Measurements from ENCODE around the gene NDUFA8.
"Not testable (repeated sequence)": the region's sequence is repeated elsewhere in the genome, so short reads cannot be mapped to it uniquely, and the experiment has no call there.

NDUFA8 gene

GRCh38 chr9:122121391-122121790, 38.2 kb downstream of the NDUFA8 start:
- DNase-seq (ENCODE audit: low read depth, low spot score) = no peak

GRCh38 chr9:122120316-122121071, 39.1 kb downstream of the NDUFA8 start:
- no peak for DNase-seq (ENCODE audit: low read depth, low spot score)

GRCh38 chr9:122119721-122120120, 39.9 kb downstream of the NDUFA8 start:
- DNase-seq (ENCODE audit: low read depth, low spot score) = no peak

GRCh38 chr9:122119166-122119521, 40.4 kb downstream of the NDUFA8 start:
- DNase-seq (ENCODE audit: low read depth, low spot score) = no peak

- DNase-seq (ENCODE audit: low read depth, low spot score) = no peak
Observed at GRCh38 chr9:122118343-122119165, 41.0 kb downstream of the NDUFA8 start.

GRCh38 chr9:122117241-122117640, 42.3 kb downstream of the NDUFA8 start:
- not testable (repeated sequence) for DNase-seq (ENCODE audit: low read depth, low spot score)

GRCh38 chr9:122116448-122117173, 43.0 kb downstream of the NDUFA8 start:
- DNase-seq (ENCODE audit: low read depth, low spot score) = no peak

GRCh38 chr9:122116040-122116439, 43.5 kb downstream of the NDUFA8 start:
- no peak for DNase-seq (ENCODE audit: low read depth, low spot score)

GRCh38 chr9:122115176-122116035, 44.2 kb downstream of the NDUFA8 start:
- no peak for DNase-seq (ENCODE audit: low read depth, low spot score)

GRCh38 chr9:122113574-122113973, 46.0 kb downstream of the NDUFA8 start:
- DNase-seq (ENCODE audit: low read depth, low spot score) = no peak

- no peak for DNase-seq (ENCODE audit: low read depth, low spot score)
Observed at GRCh38 chr9:122112238-122112637, 47.3 kb downstream of the NDUFA8 start.

- no peak for DNase-seq (ENCODE audit: low read depth, low spot score)
Observed at GRCh38 chr9:122111413-122112085, 48.0 kb downstream of the NDUFA8 start.

- no peak for DNase-seq (ENCODE audit: low read depth, low spot score)
Observed at GRCh38 chr9:122110100-122110833, 49.3 kb downstream of the NDUFA8 start.

GRCh38 chr9:122109035-122109813, 50.4 kb downstream of the NDUFA8 start:
- no peak for DNase-seq (ENCODE audit: low read depth, low spot score)

- DNase-seq (ENCODE audit: low read depth, low spot score) = no peak
Observed at GRCh38 chr9:122107291-122107805, 52.2 kb downstream of the NDUFA8 start.

GRCh38 chr9:122106576-122106975, 53.0 kb downstream of the NDUFA8 start:
- no peak for DNase-seq (ENCODE audit: low read depth, low spot score)

GRCh38 chr9:122103985-122104384, 55.6 kb downstream of the NDUFA8 start:
- no peak for DNase-seq (ENCODE audit: low read depth, low spot score)

GRCh38 chr9:122102156-122102555, 57.4 kb downstream of the NDUFA8 start:
- no peak for DNase-seq (ENCODE audit: low read depth, low spot score)

- no peak for DNase-seq (ENCODE audit: low read depth, low spot score)
Observed at GRCh38 chr9:122100756-122101155, 58.8 kb downstream of the NDUFA8 start.

Data from brain pericyte (primary cell).